ENCODE measurements around the gene TMEM63A.
A peak's percentile ranks its signal among the peaks of the same experiment; 100 is the strongest.
"Not testable (repeated sequence)": the region's sequence is repeated elsewhere in the genome, so short reads cannot be mapped to it uniquely, and the experiment has no call there.

TMEM63A gene

GRCh38 chr1:225881959-225882693, at the start of gene TMEM63A:
Gene TMEM63A, minus strand, starts transcription at chr1:225882380. Its CDS starts 4,800 bp downstream, at chr1:225877580.
- DNase-seq: no peak

GRCh38 chr1:225931270-225932136, 49.3 kb upstream of the TMEM63A start:
- no peak for DNase-seq

- no peak for DNase-seq
Observed at GRCh38 chr1:225930566-225930965, 48.4 kb upstream of the TMEM63A start.

GRCh38 chr1:225929462-225929861, 47.3 kb upstream of the TMEM63A start:
- not testable (repeated sequence) for DNase-seq

- no peak for DNase-seq
Observed at GRCh38 chr1:225928186-225929175, 46.3 kb upstream of the TMEM63A start.

DNA sequence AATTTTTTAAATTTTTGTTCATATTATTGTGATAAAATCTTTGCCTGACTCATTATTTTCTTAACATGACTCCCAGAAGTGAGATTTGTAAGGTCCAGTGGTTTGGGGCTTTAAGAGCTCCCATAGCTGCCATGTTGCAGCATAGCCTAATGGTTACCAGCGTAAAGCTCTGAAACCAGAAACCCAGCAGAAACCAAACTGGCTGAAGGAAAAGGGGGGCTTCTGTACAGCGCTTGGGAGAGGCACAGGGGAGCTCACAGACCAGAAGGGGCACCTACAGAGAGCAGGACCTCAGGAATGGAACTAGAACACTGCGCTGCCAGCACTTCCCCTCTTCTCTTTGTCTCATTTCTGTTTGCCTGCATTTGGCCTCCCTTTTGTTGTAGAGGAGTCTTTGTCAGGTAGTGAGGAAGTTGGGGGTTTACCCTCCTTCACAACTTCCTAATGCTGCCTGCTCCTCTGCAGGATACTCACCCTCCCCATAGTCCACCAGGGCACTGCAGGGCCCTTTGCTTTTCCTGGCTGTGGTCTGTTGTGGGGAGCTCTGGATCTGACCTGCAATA, 44.5 kb upstream of the TMEM63A start:
- DNase-seq: no peak

- DNase-seq: peak; percentile 86
Observed at GRCh38 chr1:225923692-225924555, 41.7 kb upstream of the TMEM63A start, which contains the start of gene PYCR2. Gene PYCR2, minus strand, starts transcription at chr1:225924250. Its CDS starts 140 bp downstream, at chr1:225924110.

GRCh38 chr1:225923381-225923691, 41.2 kb upstream of the TMEM63A start:
- no peak for DNase-seq

DNA sequence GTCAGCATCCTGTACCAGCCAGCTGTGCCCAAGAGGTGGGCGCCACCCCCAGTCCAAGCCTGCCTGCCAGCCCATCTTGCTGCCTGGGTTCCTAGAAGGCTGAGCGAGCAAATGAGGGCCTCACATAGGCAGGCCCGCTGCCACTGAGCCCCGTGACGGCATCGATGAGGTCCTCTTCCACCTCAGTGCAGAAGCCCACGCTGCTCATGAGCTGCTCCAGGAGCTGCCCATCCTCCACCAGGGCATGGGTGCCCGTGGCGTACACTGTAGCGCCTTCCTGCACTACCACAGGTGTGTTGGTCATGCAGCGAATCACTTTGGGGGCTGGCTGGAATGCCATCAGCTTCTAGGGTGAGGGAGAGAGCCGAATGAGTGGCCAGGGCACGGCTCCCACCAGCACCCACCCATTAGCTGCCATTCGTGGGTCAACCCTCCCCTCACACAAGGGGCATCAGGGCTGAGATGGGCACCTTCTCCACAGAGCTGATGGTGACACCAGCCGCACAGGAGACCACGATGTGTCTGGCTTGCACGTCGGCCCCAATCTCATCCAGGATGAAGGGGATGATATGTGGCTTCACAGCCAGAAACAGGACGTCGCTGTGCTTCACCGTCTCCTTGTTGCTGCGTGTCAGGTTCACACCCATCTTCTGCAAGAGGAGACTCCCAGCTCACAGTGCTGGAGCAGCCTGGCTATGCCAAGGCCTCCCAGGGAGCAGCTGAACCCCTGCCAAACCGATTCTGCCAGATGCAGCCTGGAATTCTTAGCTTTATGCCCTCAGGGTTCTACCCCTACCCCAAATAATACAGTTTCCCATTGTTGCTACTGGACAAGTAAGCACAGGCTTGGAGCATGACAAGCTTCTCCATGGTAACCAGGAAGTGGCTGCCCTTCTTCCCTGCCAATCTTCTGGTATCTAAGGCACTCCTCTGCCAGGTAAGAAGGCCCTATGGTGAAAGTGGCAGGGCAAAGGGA, 39.8 kb upstream of the TMEM63A start:
- peak; percentile 90 for DNase-seq

DNA sequence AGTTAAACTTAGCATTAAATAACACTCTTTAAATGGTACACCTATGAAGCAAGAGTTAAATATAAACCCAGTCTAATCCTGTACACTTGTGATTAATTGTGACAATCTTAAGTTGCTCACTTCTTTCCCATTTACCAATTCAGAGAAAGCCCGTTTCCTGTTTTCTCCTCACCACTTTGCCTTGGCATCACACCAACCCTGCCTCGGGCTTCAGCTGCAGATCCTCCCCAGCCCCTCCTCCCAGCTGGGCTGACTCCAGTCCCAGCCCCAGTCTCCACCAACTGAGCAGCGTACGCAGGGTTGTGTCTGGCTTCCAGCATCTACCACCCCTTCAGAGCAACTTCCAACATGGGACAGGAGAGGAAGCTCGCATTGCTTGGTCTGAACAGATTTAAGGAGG, 37.7 kb upstream of the TMEM63A start:
- peak; percentile 51 for DNase-seq

DNA sequence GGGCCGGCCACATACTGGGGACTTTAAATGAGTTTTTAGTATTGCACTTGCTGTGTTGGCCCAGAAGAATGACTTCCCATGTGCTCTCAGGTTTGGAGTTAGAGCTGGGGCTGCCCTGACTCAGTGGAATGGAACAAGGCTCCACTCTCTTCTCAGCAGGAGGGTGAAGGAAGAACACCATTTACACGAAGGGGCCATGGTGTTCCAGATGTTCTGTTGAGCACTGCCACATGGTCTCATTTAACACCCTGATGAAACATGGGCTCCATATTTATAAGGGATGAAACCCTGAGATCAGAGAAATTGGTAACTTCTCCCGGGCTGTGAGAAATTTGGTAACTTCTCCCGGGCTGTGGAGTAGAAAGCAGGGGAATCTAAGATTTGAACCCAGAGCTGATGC, 36.1 kb upstream of the TMEM63A start:
- no peak for DNase-seq

DNA sequence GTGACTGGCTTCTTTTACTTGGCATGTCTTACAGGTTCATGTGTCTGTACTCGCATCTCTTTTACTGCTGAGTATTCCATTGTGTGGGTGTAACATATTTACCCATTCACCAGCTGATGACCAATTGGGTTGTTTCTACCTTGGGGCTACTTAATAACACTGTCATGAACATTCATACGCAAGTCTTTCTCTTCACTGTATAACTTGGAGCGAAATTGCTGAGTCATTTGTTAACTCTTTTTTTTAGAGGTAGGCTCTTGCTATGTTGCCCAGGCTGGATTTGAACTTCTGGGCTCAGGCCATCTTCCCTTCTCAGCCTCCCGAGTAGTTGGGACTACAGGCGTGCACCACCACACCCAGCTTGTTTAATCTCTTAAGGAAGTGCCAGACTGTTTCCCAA, 35.4 kb upstream of the TMEM63A start:
- no peak for DNase-seq

GRCh38 chr1:225917101-225917500, 34.9 kb upstream of the TMEM63A start:
- no peak for DNase-seq

- DNase-seq: peak; percentile 17
Observed at GRCh38 chr1:225915538-225915991, 33.4 kb upstream of the TMEM63A start.

- DNase-seq: no peak
Observed at GRCh38 chr1:225914947-225915346, 32.8 kb upstream of the TMEM63A start.

- DNase-seq: no peak
Observed at GRCh38 chr1:225914391-225914790, 32.2 kb upstream of the TMEM63A start.

- no peak for DNase-seq
Observed at GRCh38 chr1:225911191-225912130, 29.3 kb upstream of the TMEM63A start.

- no peak for DNase-seq
Observed at GRCh38 chr1:225909477-225909876, 27.3 kb upstream of the TMEM63A start.

DNA sequence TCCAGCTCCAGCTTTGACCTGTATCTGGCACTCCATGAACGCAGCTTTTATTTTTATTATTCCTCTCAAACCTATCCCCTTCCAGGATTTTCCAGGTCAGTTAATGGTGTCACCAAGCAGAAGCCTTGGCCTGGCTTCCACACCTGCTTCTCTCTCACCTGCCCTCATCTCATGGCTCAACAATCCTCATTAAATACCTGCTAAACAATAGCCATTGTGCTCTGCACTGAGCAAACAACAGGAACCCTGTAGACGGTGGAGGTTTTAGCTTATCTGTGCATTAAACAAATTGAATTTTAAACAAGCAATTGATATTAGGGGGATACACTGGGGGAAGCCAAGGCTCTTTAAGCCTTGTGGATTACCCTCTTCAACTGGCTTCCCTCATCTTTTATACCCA, 26.6 kb upstream of the TMEM63A start:
- DNase-seq: peak; percentile 62

Measured in NCI-H1105 treated with DMSO at 0.1 percent for 48 hours (cell line).